GM12874 (cell line): Measurements from ENCODE around the gene ASTL.

ENCODE experiments used
- CTCF ChIP-seq: IDR thresholded peaks from 2 replicates; pipeline ENCODE4 v1.5.1; 2011; ENCODE audit warnings: low read depth, mild to moderate bottlenecking, control low read depth, low read length, moderate library complexity; ENCODE audit not compliant: insufficient read depth

Gene ASTL

GRCh38 chr2:96107708-96108065 is 30.6 kb downstream of the ASTL start:
- no peak for TF ChIP-seq CTCF

GRCh38 chr2:96106991-96107707 is 31.2 kb downstream of the ASTL start:
- no peak for TF ChIP-seq CTCF

- no peak for TF ChIP-seq CTCF
Observed at GRCh38 chr2:96105994-96106715, 32.1 kb downstream of the ASTL start.

GRCh38 chr2:96105152-96105915 is 33.0 kb downstream of the ASTL start:
- no peak for TF ChIP-seq CTCF

- no peak for TF ChIP-seq CTCF
Observed at GRCh38 chr2:96104487-96104861, 33.8 kb downstream of the ASTL start.

GRCh38 chr2:96103761-96104486 is 34.4 kb downstream of the ASTL start:
- TF ChIP-seq CTCF = no peak

- TF ChIP-seq CTCF = no peak
Observed at GRCh38 chr2:96103187-96103601, 35.1 kb downstream of the ASTL start.
